Ascending aorta (tissue), 2 donors: ENCODE measurements around the gene ZNF697. TPM values are rescaled to one million over a fixed set of nuclear protein-coding genes. Genes with fewer than 3 reads are reported as not detected.
A peak's percentile ranks its signal among the peaks of the same experiment; 100 is the strongest.
"Not testable (repeated sequence)": the region's sequence is repeated elsewhere in the genome, so short reads cannot be mapped to it uniquely, and the experiment has no call there.

Experiments
- DNase-seq, 2 donors: peaks; one replicate each; pipeline ENCODE4 v3.0.0-alpha.2; 2019; ENCODE audit warnings: low spot score in 2 of 2
- H3K27ac ChIP-seq, 2 donors: fragments of 200-600 bp; sonication (generic); one replicate each; pipeline ENCODE4 v1.5.1; 2016 to 2017; ENCODE audit warnings: mild to moderate bottlenecking in 1 of 2
- H3K27me3 ChIP-seq: fragments of 200-600 bp; sonication (generic); one replicate; pipeline ENCODE4 v1.5.1; 2017
- H3K36me3 ChIP-seq, 2 donors: fragments of 200-600 bp; sonication (generic); one replicate each; pipeline ENCODE4 v1.5.1; 2016
- H3K4me1 ChIP-seq, 2 donors: fragments of 200-600 bp; sonication (generic); one replicate each; pipeline ENCODE4 v1.5.1; 2016 to 2017; ENCODE audit warnings: mild to moderate bottlenecking in 1 of 2
- H3K4me3 ChIP-seq, 2 donors: fragments of 200-600 bp; sonication (generic); one replicate each; pipeline ENCODE4 v1.5.1; 2016 to 2017; ENCODE audit warnings: mild to moderate bottlenecking in 1 of 2
- H3K9me3 ChIP-seq, 2 donors: fragments of 200-600 bp; sonication (generic); one replicate each; pipeline ENCODE4 v1.5.1; 2016
- intact Hi-C: fragments of 100-400 bp; cut with DNase I; formaldehyde crosslinking; loops from one replicate; pipeline ENCODE4 v1.15.1; 2023
- total RNA-seq: library from RNA; depleted of rRNA; stranded (reverse); fragments of >200 nt; gene quantifications from one replicate; pipeline ENCODE4 v1.1.0, GENCODE V29; 2016
- TF ChIP-seq, protein P1 (sequence below), 3 experiments: fragments of 200-600 bp in 2 of 3; fragments of 450-650 bp in 1 of 3; sonication (generic) in 2 of 3; IDR thresholded peaks; one replicate each; pipeline ENCODE4 v1.5.1; 2016 to 2019; ENCODE audit warnings: antibody characterized with exemption in 3 of 3, mild to moderate bottlenecking in 1 of 3, moderate library complexity in 1 of 3

Gene ZNF697
- total RNA-seq, 1 donor from 2014 or later, result 0.11 TPM

DNA sequence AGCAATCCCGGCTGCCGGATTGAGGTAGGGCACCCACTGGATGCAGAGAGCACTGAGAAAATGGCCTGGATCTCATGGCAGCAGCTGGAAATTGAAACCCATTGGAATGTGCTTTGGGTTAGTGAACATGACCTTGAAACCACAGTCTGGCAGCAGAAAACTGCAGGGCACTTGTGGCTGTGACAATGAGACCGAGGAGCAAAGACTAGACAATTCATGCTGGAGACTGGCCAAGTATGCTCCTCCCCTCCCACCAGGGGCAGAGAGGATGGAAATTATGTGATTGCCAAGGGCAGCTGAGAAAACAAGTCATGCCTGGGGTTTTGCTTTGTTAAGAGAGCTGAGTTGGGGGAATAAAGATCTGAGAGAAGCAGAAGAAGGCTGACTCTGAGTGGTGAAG, 60.7 kb downstream of the ZNF697 start:
- no peak overlapping the region for H3K4me3 ChIP-seq
- H3K4me1 ChIP-seq, result no peaks in the 10 kb centered on the region
- no peaks in the 10 kb centered on the region for H3K27me3 ChIP-seq
- no peaks in the 10 kb centered on the region for H3K36me3 ChIP-seq
- no peaks in the 10 kb centered on the region for H3K9me3 ChIP-seq
- TF ChIP-seq, protein P1, sequence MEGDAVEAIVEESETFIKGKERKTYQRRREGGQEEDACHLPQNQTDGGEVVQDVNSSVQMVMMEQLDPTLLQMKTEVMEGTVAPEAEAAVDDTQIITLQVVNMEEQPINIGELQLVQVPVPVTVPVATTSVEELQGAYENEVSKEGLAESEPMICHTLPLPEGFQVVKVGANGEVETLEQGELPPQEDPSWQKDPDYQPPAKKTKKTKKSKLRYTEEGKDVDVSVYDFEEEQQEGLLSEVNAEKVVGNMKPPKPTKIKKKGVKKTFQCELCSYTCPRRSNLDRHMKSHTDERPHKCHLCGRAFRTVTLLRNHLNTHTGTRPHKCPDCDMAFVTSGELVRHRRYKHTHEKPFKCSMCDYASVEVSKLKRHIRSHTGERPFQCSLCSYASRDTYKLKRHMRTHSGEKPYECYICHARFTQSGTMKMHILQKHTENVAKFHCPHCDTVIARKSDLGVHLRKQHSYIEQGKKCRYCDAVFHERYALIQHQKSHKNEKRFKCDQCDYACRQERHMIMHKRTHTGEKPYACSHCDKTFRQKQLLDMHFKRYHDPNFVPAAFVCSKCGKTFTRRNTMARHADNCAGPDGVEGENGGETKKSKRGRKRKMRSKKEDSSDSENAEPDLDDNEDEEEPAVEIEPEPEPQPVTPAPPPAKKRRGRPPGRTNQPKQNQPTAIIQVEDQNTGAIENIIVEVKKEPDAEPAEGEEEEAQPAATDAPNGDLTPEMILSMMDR (IDR thresholded peaks at IDR 0.05), result no peak
- no peak for DNase-seq
- no peak overlapping the region for H3K27ac ChIP-seq
- intact Hi-C loops, result no loop called here

DNA sequence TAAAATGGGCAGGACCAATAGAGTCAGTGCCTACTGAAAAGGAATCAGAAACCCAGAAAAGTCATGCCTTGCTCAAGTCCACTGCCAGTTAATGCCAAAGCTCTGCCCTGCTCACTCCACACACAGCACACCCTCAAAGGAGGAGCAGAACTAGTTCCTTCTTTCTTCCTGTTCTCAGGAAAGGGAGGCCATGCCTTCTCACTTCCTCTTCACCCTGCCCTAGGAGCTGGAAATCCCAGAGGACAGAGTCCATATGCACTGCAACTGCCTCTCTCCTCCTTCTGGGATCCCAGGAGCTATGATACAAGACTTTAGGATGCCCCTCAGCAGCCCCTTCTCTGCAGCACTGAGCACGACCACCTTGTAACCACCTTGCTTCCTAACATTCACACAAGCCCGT, 62.3 kb downstream of the ZNF697 start:
- H3K27me3 ChIP-seq, result not testable (repeated sequence)

DNA sequence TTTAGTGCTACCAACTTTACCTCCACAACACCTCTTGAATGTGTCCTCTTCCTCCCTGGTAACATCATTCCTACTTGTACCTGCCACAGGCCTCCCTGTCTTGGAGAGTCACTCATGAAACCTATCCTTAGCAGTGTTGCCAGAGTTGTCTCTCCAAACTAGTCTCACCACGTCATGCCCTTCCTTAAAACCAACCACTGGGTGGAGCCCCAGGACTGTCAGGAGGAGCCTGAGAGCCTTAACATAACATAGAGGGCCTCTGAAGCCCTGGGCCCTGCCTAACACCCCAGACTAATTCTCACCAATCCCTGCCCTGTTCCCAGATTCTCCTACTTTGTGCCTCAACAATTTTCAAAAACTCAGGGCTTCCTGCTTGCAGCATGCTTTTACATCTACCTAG, 65.3 kb downstream of the ZNF697 start:
- no peak for DNase-seq
- intact Hi-C loops, result no loop called here
- Histone ChIP-seq H3K27me3 (no peaks in the 10 kb centered on the region), H3K27ac (no peak overlapping the region), H3K9me3 (no peaks in the 10 kb centered on the region), H3K4me3 (no peak overlapping the region), H3K4me1 (no peaks in the 10 kb centered on the region), H3K36me3 (no peaks in the 10 kb centered on the region)
- TF ChIP-seq, protein P1 (IDR thresholded peaks at IDR 0.05), result peak in 1 of 3 experiments; percentile 33

More for the DNA sequence above, 62.3 kb downstream of the ZNF697 start:
- H3K9me3 ChIP-seq, H3K36me3 ChIP-seq, DNase-seq, H3K27ac ChIP-seq, H3K4me1 ChIP-seq, intact Hi-C loops, H3K4me3 ChIP-seq: not testable (repeated sequence)

GRCh38 chr1:119581076-119581475, 67.0 kb downstream of the ZNF697 start:
- intact Hi-C loops, H3K9me3 ChIP-seq, H3K36me3 ChIP-seq, H3K4me1 ChIP-seq, H3K27ac ChIP-seq, DNase-seq, H3K27me3 ChIP-seq, H3K4me3 ChIP-seq: not testable (repeated sequence)

GRCh38 chr1:119573886-119574285, 74.2 kb downstream of the ZNF697 start:
- intact Hi-C loops, result no loop called here
- Histone ChIP-seq H3K4me1 (no peaks in the 10 kb centered on the region), H3K27ac (no peak overlapping the region), H3K9me3 (no peaks in the 10 kb centered on the region), H3K4me3 (no peak overlapping the region), H3K36me3 (no peaks in the 10 kb centered on the region), H3K27me3 (no peaks in the 10 kb centered on the region)
- TF ChIP-seq, protein P1 (IDR thresholded peaks at IDR 0.05), result no peak
- DNase-seq, result no peak

DNA sequence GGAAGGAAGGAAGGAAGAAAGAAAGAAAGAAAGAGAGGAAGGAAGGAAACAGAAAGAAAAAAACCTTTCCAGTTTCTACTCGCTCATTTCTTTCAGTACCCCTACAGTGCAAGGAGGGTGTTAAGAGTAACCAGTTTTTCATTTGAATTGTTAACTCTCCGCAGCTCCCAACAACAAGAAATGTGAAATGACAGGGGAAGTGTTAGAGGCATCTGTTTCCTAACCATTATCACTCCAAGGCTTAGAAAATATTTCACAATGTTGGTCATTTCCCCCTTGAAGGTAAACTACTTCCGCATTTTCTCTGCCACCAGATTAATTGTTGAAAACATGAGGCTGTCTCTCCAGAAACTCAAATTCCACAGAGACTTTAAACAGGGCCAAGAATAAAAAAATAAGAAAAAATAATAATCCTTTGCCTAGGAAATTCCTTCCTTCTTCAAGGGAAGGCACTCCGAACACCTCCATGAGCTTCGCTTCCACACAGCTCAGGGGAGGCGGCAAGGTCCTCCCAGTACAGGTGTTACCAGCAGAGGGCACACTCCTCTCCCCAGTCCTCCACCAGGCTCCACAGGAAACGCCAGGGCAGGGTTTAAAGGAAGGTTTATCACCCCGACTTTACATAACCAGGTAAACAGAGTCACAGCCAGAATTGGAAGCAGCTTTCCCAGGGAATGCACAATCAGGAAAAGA, 78.0 kb downstream of the ZNF697 start:
- H3K9me3 ChIP-seq, H3K27me3 ChIP-seq, H3K36me3 ChIP-seq, DNase-seq, intact Hi-C loops, H3K4me3 ChIP-seq, H3K4me1 ChIP-seq, H3K27ac ChIP-seq: not testable (repeated sequence)

Other genes with a start within 250 kb of the ZNF697 start
- gene HSD3B2, start 233.1 kb downstream of the ZNF697 start, total RNA-seq, result 9.9 TPM
- gene HSD3B1, start 141.1 kb downstream of the ZNF697 start, total RNA-seq, result not detected
- gene PHGDH, start 63.7 kb upstream of the ZNF697 start, total RNA-seq, result 61.7 TPM
- gene HMGCS2, start 120.6 kb upstream of the ZNF697 start, total RNA-seq, result 6.8 TPM
- gene REG4, start 163.2 kb upstream of the ZNF697 start, total RNA-seq, result not detected
- not detected for gene ADAM30, start 248.2 kb upstream of the ZNF697 start, total RNA-seq